ENCODE data around the gene FAHD1.

DNA sequence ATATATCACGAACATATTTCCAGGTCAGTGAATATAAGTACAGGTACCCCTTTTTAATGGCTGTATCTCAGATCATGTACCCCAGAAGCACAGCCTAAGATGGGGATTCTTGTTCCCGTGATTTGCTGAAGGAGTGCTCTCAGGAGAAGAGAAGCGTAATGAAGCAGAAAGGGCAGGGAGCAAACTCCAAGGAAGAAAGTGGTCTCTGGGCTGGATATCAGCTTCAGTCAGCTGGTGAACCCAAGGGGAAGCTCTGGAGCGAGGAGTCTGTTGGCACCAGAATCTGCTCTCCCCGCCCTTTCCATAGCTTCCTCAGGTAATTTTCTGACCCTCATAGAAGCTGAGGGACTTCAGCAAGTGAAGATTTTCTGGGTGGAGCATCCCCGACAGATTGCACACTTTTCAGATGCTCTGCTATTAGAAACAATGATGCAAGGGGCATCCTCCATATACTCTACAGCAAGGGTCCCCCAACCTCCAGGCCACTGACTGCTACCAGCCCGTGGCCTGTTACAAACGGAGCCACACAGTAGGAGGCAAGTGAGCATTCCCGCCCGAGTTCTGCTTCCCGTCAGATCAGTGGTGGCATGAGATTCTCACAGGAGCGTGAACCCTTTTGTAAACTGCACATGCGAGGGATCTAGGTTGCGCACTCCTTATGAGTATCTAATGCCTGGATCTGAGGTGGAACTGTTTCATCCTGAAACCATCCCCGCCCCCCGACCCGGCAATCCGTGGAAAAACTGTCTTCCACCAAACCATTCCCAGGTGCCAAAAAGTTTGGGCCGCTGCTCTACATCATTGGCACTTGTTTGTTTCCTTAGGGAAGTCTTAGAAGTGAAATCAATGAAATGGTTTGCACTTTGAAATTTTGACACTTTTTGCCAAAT is 4.4 kb downstream of the FAHD1 start:
- TF ChIP-seq POLR2AphosphoS5 (IDR thresholded peaks at IDR 0.05): no peak
- TF ChIP-seq, protein P1, sequence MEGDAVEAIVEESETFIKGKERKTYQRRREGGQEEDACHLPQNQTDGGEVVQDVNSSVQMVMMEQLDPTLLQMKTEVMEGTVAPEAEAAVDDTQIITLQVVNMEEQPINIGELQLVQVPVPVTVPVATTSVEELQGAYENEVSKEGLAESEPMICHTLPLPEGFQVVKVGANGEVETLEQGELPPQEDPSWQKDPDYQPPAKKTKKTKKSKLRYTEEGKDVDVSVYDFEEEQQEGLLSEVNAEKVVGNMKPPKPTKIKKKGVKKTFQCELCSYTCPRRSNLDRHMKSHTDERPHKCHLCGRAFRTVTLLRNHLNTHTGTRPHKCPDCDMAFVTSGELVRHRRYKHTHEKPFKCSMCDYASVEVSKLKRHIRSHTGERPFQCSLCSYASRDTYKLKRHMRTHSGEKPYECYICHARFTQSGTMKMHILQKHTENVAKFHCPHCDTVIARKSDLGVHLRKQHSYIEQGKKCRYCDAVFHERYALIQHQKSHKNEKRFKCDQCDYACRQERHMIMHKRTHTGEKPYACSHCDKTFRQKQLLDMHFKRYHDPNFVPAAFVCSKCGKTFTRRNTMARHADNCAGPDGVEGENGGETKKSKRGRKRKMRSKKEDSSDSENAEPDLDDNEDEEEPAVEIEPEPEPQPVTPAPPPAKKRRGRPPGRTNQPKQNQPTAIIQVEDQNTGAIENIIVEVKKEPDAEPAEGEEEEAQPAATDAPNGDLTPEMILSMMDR (IDR thresholded peaks at IDR 0.05): no peak
- no peak for TF ChIP-seq POLR2A (IDR thresholded peaks at IDR 0.05)

All from breast epithelium (tissue), 3 donors.